Forelimb muscle (tissue), 1 donor: Measurements from ENCODE around the gene DGKG. TPM values are rescaled to one million over a fixed set of nuclear protein-coding genes. Genes with fewer than 3 reads are reported as not detected.
A peak's percentile ranks its signal among the peaks of the same experiment; 100 is the strongest.

Experiments
- DNase-seq: peaks from one replicate; pipeline ENCODE4 v3.0.0-alpha.2; 2013; ENCODE audit warnings: low read depth
- polyA plus RNA-seq: library from polyadenylated mRNA; unstranded; fragments of 120-200 nt; gene quantifications from one replicate; pipeline ENCODE4 v1.2.1, GENCODE V29; 2013; ENCODE audit not compliant: insufficient read length

Gene DGKG
- polyA plus RNA-seq, 1 donor, result 3.1 TPM

GRCh38 chr3:186109897-186110803 lies 251.9 kb downstream of the DGKG start:
- DNase-seq, result no peak

- DNase-seq, result peak; percentile 96
Observed at GRCh38 chr3:186108941-186109865, 252.8 kb downstream of the DGKG start, which contains the start of gene ETV5. ETV5 (minus strand) TSS chr3:186109089; CDS start chr3:186105868, 3,221 bp downstream.

GRCh38 chr3:186108106-186108940 lies 253.7 kb downstream of the DGKG start:
- no peak for DNase-seq

GRCh38 chr3:186107215-186108105 lies 254.6 kb downstream of the DGKG start:
- no peak for DNase-seq

- no peak for DNase-seq
Observed at GRCh38 chr3:186105543-186105942, 256.5 kb downstream of the DGKG start.

GRCh38 chr3:186102687-186103086 lies 259.3 kb downstream of the DGKG start:
- no peak for DNase-seq

GRCh38 chr3:186100398-186100797 lies 261.6 kb downstream of the DGKG start:
- no peak for DNase-seq

- no peak for DNase-seq
Observed at GRCh38 chr3:186099178-186099577, 262.9 kb downstream of the DGKG start.

- DNase-seq, result no peak
Observed at GRCh38 chr3:186098740-186099139, 263.3 kb downstream of the DGKG start.

GRCh38 chr3:186097663-186098451 lies 264.2 kb downstream of the DGKG start:
- no peak for DNase-seq

GRCh38 chr3:186097317-186097662 lies 264.7 kb downstream of the DGKG start:
- no peak for DNase-seq

Other genes starting within 250 kb of the DGKG start
- gene CRYGS, start 182.1 kb upstream of the DGKG start, polyA plus RNA-seq, result 3.5 TPM
- 12.0 TPM for gene TBCCD1, start 205.1 kb upstream of the DGKG start, polyA plus RNA-seq
- gene DNAJB11, start 208.5 kb upstream of the DGKG start, polyA plus RNA-seq, result 31.0 TPM